Stimulated activated naive CD4-positive, alpha-beta T cell treated with Interleukin-2 at 50 U/mL for 16 hours (primary cell): ENCODE data around the gene TAS2R5.
"Not testable (repeated sequence)": the region's sequence is repeated elsewhere in the genome, so short reads cannot be mapped to it uniquely, and the experiment has no call there.

Experiments
- DNase-seq: peaks from one replicate; lab custom pipeline; 2025; lab: John Stamatoyannopoulos, UW

The TAS2R5 gene, protein sequence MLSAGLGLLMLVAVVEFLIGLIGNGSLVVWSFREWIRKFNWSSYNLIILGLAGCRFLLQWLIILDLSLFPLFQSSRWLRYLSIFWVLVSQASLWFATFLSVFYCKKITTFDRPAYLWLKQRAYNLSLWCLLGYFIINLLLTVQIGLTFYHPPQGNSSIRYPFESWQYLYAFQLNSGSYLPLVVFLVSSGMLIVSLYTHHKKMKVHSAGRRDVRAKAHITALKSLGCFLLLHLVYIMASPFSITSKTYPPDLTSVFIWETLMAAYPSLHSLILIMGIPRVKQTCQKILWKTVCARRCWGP

DNA sequence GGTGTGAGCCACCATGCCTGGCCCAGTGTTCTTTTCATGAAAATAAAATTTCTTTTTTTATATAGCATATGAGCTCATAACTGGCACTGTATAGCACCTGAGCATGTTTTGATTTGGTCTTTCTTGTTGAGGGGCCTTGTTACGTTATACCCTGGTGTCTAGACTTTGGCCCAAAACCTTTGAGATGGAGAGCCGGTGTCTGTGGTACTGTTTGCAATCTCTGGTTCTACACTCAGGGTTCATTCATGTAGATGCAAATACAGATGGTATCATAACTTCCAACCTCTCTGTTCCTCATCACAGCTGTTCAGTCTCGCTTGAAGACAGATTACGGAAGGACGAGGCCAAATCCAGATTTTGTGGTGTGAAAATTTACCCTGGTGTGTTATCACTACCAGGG, at the start of gene TAS2R5:
TAS2R5 (plus strand) TSS at position 301 of the 400 bp plus-strand sequence. CDS start 145 bp downstream, outside the sequence.
- DNase-seq = no peak

DNA sequence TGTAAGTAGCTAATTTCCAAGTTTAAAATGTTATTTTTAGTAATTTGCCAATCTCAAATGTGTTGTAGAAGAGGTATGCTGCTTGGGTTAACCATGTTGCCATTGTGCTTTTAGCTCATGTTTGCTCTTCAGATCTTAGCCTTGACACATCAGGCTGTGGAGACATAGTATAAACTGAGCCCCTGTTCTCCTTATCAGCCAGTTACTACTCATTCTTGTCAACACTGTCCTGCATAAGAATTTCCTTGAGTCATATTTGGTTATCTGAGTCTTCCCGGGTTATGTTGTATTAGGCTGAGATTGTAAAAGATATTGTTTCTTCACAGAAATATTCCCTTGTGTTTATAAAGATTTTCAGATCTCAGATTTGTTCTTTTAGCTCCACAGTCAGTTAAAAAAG, 47.8 kb upstream of the TAS2R5 start:
- DNase-seq = no peak

DNA sequence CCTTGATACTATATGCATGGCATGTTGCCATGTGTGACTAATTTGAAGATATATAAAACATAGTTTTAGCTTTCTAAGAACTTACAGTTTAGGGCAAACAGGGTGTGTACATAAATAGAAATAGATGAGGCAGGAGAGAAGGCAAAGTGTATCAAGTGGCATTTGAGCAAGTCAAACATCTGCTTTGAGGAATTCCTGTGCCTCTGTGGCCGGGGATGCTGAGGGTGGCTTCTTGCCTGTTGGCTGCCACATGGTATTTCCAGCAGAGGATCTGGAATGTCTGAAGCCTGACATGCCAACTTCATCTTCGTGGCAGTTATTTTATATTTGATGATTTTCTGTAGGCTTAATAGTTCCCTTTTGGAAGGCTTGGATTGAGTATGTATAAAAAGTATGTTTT, 45.9 kb upstream of the TAS2R5 start:
- no peak for DNase-seq

DNA sequence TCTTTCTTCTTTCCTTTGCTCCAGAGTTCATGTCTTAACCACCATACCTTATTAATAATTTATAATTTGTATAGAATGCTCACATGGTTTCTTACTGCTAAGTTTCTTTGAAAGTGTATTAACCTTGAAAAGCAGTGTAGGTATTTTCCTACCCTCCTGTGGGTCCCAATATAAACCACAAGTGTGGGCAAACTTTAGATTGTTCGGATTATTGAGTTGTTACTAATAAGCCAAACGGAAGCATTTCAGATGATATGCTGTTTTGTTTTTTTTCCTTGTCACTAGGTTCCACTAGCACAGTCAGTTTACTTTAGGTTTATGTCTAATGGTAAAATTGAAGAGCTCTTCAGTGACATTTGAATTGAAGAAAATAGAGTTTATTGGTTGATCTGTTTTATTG, 41.6 kb upstream of the TAS2R5 start:
- no peak for DNase-seq

DNA sequence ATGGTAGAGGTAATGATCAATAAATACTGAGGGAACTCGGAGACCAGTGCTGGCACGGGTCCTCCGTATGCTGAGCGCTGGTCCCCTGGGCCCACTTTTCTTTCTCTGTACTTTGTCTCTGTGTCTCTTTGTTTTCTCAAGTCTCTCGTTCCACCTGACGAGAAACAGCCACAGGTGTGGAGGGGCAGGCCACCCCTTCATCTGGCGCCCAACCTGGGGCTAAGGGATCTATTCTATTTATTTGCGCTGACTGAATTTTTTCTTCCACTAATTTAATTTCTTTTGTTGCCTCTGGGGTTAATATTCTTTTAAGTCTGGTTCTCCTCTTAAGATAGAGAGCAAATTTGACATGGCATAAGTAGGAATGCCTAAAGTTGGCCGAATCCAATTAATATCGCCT, 38.1 kb upstream of the TAS2R5 start:
- DNase-seq = not testable (repeated sequence)

DNA sequence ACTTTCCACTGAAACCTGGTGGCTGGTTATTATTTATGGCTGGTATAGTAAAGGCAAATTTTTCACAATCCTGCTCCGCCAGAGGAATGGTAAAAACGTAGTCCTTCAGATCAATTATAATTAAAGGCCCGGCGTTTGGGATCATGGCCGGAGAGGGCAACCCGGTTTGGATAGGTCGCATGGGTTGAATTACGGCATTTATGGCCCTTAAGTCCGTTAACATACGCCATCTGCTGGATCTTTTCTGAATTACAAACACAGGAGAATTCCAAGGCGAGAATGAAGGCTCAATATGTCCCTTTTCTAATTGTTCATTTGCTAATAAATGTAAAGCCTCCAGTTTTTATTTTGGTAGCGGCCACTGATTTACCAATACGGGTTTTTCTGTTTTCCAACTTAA, 37.4 kb upstream of the TAS2R5 start:
- no peak for DNase-seq

DNA sequence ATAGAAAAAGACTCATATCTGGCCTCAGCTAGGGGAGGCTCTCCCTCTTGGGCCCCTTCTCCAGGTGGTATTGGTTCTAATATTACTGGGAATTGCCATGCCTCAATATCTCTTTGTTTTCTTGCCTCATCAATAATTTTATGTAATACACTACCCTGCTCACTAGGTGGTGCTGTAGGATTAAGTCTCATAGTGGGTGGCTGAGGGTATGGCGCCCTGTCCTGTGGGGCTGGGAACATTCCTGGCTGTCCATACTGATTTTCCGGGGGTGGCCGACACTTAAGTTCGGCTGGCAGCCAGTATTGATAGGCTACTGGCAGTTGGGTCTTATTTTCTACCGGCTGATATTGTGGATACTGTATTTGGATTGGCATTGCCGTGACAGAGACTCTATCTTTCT, 35.1 kb upstream of the TAS2R5 start:
- no peak for DNase-seq

DNA sequence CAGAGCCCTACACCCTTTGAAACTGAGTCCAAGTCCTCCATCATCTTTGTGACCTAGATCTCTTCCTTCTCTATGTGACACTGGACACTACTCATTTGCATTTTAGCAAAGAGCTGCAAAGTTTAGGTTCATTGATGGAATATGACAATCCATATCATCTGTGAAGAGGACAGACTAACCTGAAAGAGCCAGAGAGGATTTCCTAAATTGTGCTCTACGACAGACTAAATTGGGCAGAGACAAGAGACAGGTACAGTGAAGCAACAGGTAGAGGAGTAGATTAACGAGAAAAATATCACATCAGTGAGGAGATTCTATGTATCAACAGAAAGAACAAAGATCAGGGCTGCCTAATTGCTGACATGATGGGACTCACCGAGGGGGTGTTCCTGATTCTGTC, 26.2 kb upstream of the TAS2R5 start, which contains the start of gene TAS2R3:
TAS2R3 (plus strand) TSS at position 301 of the 400 bp plus-strand sequence; CDS start at position 363, 62 bp downstream.
- DNase-seq = no peak

DNA sequence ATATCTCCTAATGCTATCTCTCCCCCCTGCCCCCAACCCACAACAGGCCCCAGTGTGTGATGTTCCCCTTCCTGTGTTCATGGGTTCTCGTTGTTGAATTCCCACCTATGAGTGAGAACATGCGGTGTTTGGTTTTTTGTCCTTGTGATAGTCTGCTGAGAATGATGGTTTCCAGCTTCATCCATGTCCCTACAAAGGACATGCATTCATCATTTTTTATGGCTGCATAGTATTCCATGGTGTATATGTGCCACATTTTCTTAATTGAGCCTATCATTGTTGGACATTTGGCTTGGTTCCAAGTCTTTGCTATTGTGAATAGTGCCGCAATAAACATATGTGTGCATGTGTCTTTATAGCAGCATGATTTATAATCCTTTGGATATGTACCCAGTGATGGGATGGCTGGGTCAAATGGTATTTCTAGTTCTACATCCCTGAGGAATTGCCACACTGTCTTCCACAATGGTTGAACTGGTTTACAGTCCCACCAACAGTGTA, 19.9 kb upstream of the TAS2R5 start:
- DNase-seq = not testable (repeated sequence)

DNA sequence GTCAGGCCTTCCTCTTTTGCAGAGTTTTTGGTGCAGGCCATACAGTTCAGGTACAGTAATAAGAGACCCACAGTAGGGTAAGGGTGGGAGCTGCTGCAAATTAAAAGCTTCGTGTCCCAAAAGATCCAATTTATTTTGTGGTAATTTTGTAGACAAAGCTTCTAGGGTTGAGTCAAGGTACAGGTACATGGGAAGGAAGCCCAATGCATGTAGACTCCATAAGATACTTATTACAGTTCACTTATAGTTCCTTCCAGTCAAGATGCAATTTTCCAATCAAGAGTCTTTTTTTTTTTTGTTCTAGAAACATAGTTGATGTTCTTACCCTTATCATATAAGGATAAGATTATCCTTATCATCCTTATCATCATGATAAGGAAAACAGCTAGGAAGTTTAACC, 13.6 kb upstream of the TAS2R5 start, which contains the start of gene TAS2R4:
TAS2R4 (plus strand) TSS at position 301 of the 400 bp plus-strand sequence. CDS start 1,815 bp downstream, outside the sequence.
- no peak for DNase-seq

DNA sequence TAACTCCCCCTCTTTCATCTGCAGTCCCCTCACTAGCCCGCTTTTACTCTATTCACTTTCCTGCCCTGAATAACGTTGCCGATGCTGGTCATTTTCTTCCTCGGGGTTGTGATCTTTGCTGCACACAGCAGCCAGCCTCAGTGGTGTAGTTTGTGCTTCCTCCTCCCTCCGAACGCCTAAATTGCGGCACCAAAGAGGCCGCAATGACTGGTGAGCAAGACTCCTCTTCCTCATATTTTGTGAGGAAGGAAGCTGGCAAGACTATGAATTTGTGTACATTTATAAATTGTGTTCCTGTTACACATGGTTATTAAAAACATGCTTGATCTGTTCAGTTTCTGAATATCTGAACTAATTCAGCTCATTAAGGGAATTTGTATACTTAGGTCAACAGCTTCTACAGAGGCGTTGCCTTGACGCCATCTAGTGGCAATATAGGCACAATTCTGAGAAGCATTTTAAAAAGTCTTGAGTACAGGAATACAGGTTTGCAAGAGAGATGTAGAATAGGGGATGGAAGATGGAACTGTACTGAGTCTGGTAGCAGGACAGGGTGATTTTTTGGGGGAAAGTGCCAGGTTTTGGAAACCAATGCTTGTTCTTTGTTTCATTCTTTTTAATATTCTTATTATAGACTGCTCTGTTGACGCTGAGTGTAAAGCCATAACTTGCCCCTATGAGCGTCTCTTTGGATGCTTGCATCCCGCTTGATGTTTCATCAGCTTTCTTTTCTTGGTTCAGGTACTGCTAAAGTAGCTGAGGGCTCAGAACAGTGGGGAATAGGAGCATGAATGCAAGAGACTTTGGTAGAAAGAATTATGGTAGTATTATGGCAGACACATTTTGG, 4.1 kb upstream of the TAS2R5 start:
- no peak for DNase-seq

DNA sequence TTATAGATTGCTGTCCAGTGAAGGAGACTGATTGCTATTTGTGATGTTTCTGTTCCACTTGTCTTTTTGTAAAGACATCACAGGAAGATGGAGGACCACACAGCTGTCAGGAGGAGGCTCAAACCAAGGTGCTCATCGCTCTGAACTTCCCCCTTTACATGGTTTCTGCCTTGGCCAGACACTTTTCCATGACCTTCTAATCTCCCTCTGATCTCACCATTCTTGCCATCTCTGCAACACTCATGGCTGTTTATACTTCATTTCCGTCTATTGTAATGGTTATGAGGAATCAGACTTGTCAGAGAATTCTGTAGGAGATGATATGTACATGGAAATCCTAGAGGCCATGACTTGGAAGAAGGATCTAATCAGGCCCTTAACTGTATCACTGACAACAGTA, 1.7 kb upstream of the TAS2R5 start:
- no peak for DNase-seq

DNA sequence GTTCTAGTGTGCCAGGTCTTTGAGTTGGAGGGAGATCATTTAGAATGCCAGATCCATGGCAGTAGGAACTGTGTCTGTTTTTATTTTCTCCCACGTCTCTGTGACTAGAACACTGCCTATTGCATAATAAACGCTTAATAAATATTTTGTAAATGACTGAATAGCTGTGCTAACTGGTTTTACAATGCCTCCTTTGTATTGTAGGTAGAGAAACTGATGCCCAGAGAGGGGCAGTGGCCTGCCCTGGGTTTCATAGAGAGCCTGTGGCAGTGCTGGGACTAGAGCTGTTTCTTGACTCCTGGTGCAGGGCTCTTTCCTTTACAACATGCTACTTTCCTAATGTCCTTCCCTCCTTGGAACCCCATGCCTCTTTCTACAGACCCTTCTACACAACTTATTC, 2.5 kb downstream of the TAS2R5 start:
- DNase-seq = no peak

DNA sequence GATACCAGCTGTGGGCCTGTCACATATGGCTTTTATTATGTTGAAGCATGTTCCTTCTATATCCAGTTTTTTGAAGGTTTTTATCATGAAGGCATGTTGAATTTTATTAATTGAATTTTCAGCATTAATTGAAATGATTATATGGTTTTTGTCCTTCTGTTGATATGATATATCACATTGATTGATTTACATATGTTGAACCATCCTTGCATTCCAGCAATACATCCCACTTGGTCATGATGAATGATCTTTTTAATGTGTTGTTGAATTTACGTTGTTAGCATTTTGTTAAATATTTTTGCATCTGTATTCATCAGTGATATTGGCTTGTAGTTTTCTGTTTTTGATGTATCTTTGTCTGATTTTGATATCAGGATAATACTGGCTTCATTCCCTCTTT, 30.1 kb downstream of the TAS2R5 start:
- no peak for DNase-seq

DNA sequence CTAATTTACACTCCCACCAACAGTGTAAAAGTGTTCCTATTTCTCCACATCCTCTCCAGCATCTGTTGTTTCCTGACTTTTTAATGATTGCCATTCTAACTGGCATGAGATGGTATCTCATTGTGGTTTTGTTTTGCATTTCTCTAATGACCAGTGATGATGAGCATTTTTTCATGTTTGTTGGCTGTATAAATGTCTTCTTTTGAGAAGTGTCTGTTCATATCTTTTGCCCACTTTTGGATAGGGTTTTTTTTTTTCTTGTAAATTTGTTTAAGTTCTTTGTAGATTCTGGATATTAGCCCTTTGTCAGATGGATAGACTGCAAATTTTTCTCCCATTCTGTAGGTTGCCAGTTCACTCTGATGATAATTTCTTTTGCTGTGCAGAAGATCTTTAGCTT, 32.4 kb downstream of the TAS2R5 start:
- not testable (repeated sequence) for DNase-seq

DNA sequence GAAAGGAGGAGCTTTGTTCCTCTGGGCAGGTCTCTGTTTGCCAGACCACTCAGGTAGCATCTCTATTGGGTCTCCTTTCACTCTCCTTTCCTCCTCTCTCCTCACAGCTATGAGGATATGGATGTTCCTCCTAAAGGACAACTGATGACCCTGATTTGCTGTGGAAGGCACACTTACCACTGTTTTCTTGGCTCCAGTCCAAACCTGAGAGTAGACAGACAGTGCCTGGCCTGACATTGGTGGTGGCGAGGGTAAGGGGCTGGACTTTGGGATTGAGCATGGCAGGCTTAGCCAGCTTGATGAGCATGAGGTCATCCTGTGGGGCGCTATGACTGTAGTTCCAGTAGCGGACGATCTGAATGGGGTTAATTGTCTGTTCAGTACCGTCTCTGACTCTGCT, 47.7 kb downstream of the TAS2R5 start:
- no peak for DNase-seq

DNA sequence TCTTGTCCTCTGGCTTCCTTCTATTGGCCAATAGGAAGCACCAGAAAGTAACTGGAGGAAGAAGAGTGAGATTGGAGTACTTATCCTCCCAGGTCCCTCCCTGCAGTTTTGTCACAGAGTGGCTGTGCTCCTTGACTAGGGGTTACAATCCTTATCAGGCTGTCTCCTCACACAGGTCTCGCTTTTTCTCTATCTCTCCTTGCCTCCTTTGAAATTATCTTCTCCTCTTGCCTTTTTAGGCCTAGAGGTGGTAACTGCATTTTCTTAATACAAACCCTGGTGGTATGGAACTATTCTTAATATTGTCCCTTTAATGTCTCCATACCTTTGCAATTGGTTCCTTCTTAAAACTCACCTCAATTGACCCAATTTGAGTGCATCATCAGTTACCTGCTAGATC, 48.6 kb downstream of the TAS2R5 start:
- no peak for DNase-seq

DNA sequence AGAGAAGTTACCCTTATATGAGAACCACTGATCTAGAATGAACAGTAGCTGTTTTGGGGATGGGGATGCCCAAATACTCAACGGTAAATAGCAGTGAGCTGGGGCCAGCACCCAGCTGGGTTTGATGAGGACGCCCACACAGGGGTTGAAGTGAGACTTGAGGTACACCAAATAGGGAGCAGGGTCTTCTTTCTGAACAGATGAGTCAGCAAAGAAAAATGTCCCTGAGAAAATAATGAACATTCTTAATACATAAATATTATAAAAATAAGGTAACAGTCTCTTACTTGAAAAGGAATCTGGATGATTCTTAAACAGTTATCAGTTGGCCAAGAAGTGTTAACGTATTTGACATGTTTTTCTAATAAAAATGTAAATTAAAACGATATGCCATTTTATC, 49.2 kb downstream of the TAS2R5 start:
- no peak for DNase-seq

DNA sequence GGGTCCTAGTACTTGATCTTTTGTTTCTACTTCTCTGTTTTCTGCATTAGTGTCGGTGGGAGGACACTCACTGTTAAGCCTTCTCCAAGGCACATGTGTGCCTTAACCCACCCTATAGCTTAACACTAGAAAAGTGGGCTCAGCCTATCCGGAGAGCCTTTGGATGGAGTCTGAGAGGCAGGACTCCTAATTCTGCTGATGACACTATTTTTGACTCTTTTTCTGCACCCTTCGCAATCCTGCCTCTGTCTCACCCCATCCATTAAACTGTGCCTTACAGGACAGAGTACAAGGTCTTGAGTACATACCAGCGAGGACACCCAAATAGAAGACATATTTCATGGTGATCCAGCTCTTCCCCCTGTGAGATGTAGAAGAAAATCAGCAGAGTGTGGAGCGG, 50.7 kb downstream of the TAS2R5 start:
- DNase-seq = no peak
